NT2/D1 (cell line): Measurements from ENCODE around the gene C16orf74.

Experiments used
- SUZ12 ChIP-seq: IDR thresholded peaks from 2 replicates; pipeline ENCODE4 v1.6.1; 2011; ENCODE audit not compliant: insufficient read length, insufficient read depth; ENCODE audit errors: extremely low read depth
- YY1 ChIP-seq: IDR thresholded peaks from 2 replicates; pipeline ENCODE4 v1.6.1; 2011; ENCODE audit not compliant: insufficient read length, insufficient read depth
- ZNF274 ChIP-seq: IDR thresholded peaks from 2 replicates; pipeline ENCODE4 v1.6.1; 2011; ENCODE audit warnings: mild to moderate bottlenecking, low read depth, low read length

DNA sequence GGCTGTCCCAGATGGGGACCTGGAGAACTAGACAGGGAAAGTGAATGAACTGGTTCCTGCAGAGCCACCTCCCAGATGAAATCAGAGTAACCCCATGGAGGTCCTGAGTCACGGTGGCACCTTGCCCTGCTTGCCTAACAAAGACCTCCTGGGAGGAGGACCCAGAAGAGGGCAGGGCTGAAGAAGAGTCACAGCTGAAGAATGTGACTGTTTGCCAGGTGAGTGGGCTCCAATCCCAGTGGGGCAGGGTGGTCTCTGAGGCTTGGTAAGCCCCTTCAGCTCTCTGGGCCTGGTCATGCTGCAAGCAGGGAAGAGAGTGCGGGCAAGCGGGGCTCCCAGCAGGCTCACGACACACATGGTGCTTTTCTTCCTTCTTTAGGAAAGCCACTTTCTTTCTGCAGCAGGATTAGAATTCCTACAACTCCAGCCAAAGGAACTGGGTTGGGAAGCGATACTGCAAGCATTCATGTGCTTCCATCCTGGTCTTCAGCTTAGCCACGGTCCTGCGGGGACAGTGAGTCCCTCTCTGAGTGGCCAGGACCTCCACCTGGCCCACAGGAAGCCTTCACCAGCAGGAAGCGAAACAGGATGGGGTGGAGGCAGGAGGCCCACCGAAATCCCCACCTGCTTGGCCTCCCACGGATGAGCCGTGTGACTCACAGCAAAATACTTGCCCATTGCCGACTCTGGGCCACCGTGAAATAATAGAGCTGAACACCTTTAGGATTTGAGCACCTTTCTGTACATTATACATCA, 4.3 kb downstream of the C16orf74 start:
- no peak for TF ChIP-seq YY1
- TF ChIP-seq ZNF274: no peak
- no peak for TF ChIP-seq SUZ12
